GM21390 (cell line): ENCODE measurements around the gene HNRNPA3.

Source experiments
- ATAC-seq: cut with Tn5 transposase; IDR thresholded peaks from one replicate; pipeline ENCODE4 v1.9.1; 2021; ENCODE audit not compliant: unreplicated experiment

Gene HNRNPA3

DNA sequence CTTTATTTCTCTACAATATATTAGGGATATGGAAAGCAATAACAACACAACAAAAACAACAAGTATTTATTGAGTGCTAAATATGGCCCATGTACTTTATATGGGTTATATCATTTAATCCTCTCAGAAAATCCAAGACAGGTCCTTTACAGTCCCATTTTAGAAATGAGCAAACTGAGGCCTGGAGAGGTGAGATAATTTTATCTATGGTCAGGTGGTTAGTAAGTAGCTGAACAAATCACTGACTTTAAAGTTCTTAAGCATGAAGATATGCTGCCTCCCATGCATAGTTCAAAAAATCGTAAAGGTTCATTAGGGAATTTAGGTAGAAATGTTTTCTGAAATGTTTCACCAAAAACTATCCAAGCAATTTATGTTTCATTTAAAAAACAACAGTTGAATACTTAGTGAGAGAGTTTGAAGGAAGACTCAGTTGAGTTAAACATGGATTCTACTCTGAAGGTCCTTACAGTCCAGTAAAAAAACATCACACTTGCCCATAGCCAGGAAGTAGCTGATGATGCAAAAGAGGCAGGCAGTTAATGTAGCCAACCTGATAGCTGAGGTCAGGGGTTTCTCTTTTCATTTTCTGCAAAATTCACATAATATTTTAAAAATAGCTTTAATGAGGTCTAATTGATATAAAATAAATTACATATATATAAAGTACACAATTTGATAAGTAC is 59.5 kb downstream of the HNRNPA3 start:
- ATAC-seq: no peak

DNA sequence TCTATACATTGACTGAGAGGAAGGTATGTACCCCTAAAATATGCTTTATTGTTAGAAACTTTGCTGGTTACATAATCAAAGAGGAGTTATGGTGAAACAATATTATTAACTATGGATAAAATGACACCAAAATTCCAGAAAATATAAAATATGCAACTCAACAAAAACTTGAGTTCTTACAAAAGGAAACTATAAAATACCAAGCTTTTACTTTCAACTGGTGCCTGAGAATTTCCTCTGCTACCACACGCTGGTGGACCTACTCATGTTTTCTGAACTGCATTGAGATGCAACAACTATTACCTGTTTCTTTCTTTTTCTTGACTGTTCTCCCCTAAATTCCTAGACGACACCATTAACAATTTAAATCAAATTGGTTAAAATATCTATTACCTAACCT is 60.2 kb downstream of the HNRNPA3 start:
- ATAC-seq: no peak

DNA sequence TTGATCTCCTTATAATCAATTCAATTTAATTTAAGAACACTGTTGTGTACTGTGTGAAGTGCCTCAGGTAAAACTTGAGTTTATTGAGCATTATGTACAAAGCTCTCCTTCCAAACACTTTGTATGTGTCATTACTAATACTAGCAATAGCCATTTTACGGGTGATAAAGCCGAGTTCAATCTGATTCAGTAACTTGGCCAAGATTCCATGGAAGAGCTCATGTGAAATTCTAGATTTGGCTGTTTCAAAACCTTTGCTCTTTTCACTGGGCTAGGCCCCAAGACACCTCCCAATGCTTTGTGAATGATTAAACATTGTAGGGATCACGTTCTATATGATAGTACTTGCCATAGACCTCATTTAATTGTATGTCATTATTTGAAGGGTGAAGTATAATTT is 60.8 kb downstream of the HNRNPA3 start:
- no peak for ATAC-seq
